Measurements from ENCODE around the gene GASK1A.

GRCh38 chr3:43023066-43023465 lies 44.0 kb downstream of the GASK1A start:
- TF ChIP-seq, protein P1, sequence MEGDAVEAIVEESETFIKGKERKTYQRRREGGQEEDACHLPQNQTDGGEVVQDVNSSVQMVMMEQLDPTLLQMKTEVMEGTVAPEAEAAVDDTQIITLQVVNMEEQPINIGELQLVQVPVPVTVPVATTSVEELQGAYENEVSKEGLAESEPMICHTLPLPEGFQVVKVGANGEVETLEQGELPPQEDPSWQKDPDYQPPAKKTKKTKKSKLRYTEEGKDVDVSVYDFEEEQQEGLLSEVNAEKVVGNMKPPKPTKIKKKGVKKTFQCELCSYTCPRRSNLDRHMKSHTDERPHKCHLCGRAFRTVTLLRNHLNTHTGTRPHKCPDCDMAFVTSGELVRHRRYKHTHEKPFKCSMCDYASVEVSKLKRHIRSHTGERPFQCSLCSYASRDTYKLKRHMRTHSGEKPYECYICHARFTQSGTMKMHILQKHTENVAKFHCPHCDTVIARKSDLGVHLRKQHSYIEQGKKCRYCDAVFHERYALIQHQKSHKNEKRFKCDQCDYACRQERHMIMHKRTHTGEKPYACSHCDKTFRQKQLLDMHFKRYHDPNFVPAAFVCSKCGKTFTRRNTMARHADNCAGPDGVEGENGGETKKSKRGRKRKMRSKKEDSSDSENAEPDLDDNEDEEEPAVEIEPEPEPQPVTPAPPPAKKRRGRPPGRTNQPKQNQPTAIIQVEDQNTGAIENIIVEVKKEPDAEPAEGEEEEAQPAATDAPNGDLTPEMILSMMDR (IDR thresholded peaks at IDR 0.05 in 8 of 11, conservative IDR thresholded peaks at IDR 0.05 in 3 of 11), result no peak
- TF ChIP-seq POLR2A (IDR thresholded peaks at IDR 0.05) (no peak), POLR2AphosphoS5 (IDR thresholded peaks at IDR 0.05) (no peak)
